ENCODE results near the gene NAALAD2. TPM values are rescaled to one million over a fixed set of nuclear protein-coding genes. Genes with fewer than 3 reads are reported as not detected.
A peak's percentile ranks its signal among the peaks of the same experiment; 100 is the strongest.
"Not testable (repeated sequence)": the region's sequence is repeated elsewhere in the genome, so short reads cannot be mapped to it uniquely, and the experiment has no call there.

NAALAD2 gene
- total RNA-seq (2021; fragmentation: NEBNext Ultra II Directional; extraction: Animal tissue kit (Norgen Biotek cat#: 25700)) = under 1 TPM; 0.12 to 0.53 (median 0.19) TPM
- long read RNA-seq = 0 reads

GRCh38 chr11:90134478-90135003 lies at the start of gene NAALAD2:
Gene NAALAD2, plus strand, starts transcription at chr11:90134663. Its CDS starts 96 bp downstream, at chr11:90134759.
- Mint-ChIP-seq H3K27me3 (ENCODE audit: insufficient read depth) (peaks cover 2% of the 10 kb centered on the region; the same call in 1 of the 2 replicates), H3K36me3 (ENCODE audit: low read depth) (no peaks in the 10 kb centered on the region), H3K27ac (no peak within 1 kb of the TSS), H3K4me1 (ENCODE audit: low read depth) (peaks cover 27% of the 10 kb centered on the region), H3K4me3 (peak within 1 kb of the TSS; percentile 83), H3K9me3 (no peaks in the 10 kb centered on the region)
- no peak for DNase-seq
- no peak for TF ChIP-seq CTCF (IDR thresholded peaks at IDR 0.05)

GRCh38 chr11:90085650-90086049 lies 48.8 kb upstream of the NAALAD2 start, which contains the start of gene UBTFL1:
Gene UBTFL1, plus strand, starts transcription at chr11:90085950. Its CDS starts 0 bp downstream, at chr11:90085950.
- H3K4me3 Mint-ChIP-seq; DNase-seq; H3K27ac Mint-ChIP-seq; H3K36me3 Mint-ChIP-seq (ENCODE audit: low read depth); H3K9me3 Mint-ChIP-seq; H3K27me3 Mint-ChIP-seq (ENCODE audit: insufficient read depth); H3K4me1 Mint-ChIP-seq (ENCODE audit: low read depth): not testable (repeated sequence)

GRCh38 chr11:90088731-90089130 lies 45.7 kb upstream of the NAALAD2 start:
- not testable (repeated sequence) for H3K4me1 Mint-ChIP-seq (ENCODE audit: low read depth); H3K4me3 Mint-ChIP-seq; H3K27me3 Mint-ChIP-seq (ENCODE audit: insufficient read depth); H3K36me3 Mint-ChIP-seq (ENCODE audit: low read depth); H3K9me3 Mint-ChIP-seq; H3K27ac Mint-ChIP-seq; DNase-seq

GRCh38 chr11:90095230-90095924 lies 39.1 kb upstream of the NAALAD2 start:
- H3K4me3 Mint-ChIP-seq; DNase-seq; H3K36me3 Mint-ChIP-seq (ENCODE audit: low read depth); H3K9me3 Mint-ChIP-seq; H3K27ac Mint-ChIP-seq; H3K4me1 Mint-ChIP-seq (ENCODE audit: low read depth); H3K27me3 Mint-ChIP-seq (ENCODE audit: insufficient read depth): not testable (repeated sequence)

GRCh38 chr11:90098261-90098660 lies 36.2 kb upstream of the NAALAD2 start:
- not testable (repeated sequence) for H3K27ac Mint-ChIP-seq; H3K27me3 Mint-ChIP-seq (ENCODE audit: insufficient read depth); H3K4me3 Mint-ChIP-seq

GRCh38 chr11:90100431-90100830 lies 34.0 kb upstream of the NAALAD2 start:
- no peaks in the 10 kb centered on the region for H3K36me3 Mint-ChIP-seq (ENCODE audit: low read depth)
- no peak for TF ChIP-seq CTCF (IDR thresholded peaks at IDR 0.05)
- H3K4me1 Mint-ChIP-seq (ENCODE audit: low read depth) = no peaks in the 10 kb centered on the region
- H3K9me3 Mint-ChIP-seq = no peaks in the 10 kb centered on the region
- H3K27me3 Mint-ChIP-seq (ENCODE audit: insufficient read depth) = no peaks in the 10 kb centered on the region
- H3K4me3 Mint-ChIP-seq = no peak overlapping the region
- DNase-seq = no peak
- no peak overlapping the region for H3K27ac Mint-ChIP-seq

More at GRCh38 chr11:90098261-90098660, 36.2 kb upstream of the NAALAD2 start:
- H3K9me3 Mint-ChIP-seq; H3K36me3 Mint-ChIP-seq (ENCODE audit: low read depth); DNase-seq; H3K4me1 Mint-ChIP-seq (ENCODE audit: low read depth): not testable (repeated sequence)

GRCh38 chr11:90113541-90113940 lies 20.9 kb upstream of the NAALAD2 start:
- no peaks in the 10 kb centered on the region for H3K36me3 Mint-ChIP-seq (ENCODE audit: low read depth)
- no peak overlapping the region for H3K4me3 Mint-ChIP-seq
- no peaks in the 10 kb centered on the region for H3K9me3 Mint-ChIP-seq
- no peak overlapping the region for H3K27ac Mint-ChIP-seq
- H3K4me1 Mint-ChIP-seq (ENCODE audit: low read depth) = no peaks in the 10 kb centered on the region
- TF ChIP-seq CTCF (IDR thresholded peaks at IDR 0.05) = peak; percentile 78
- no peak for DNase-seq
- H3K27me3 Mint-ChIP-seq (ENCODE audit: insufficient read depth) = peaks cover 2% of the 10 kb centered on the region; the same call in 1 of the 2 replicates

All from HFFc6 (cell line).